HG03571 (cell line): ENCODE results near the gene HDAC4.

Source experiments
- ATAC-seq: cut with Tn5 transposase; IDR thresholded peaks from one replicate; pipeline ENCODE4 v1.9.1; 2021; ENCODE audit not compliant: unreplicated experiment

Gene HDAC4

GRCh38 chr2:239162141-239162821 is 238.5 kb downstream of the HDAC4 start:
- ATAC-seq = no peak

GRCh38 chr2:239161711-239162140 is 239.1 kb downstream of the HDAC4 start:
- ATAC-seq = no peak

GRCh38 chr2:239160226-239161143 is 240.3 kb downstream of the HDAC4 start:
- no peak for ATAC-seq

GRCh38 chr2:239159476-239159911 is 241.3 kb downstream of the HDAC4 start:
- ATAC-seq = no peak

GRCh38 chr2:239158641-239159475 is 242.0 kb downstream of the HDAC4 start:
- no peak for ATAC-seq

- no peak for ATAC-seq
Measured at GRCh38 chr2:239157771-239158170, 243.0 kb downstream of the HDAC4 start.

- ATAC-seq = no peak
Measured at GRCh38 chr2:239157269-239157668, 243.6 kb downstream of the HDAC4 start.

- no peak for ATAC-seq
Measured at GRCh38 chr2:239156516-239157265, 244.1 kb downstream of the HDAC4 start.

- no peak for ATAC-seq
Measured at GRCh38 chr2:239155806-239156480, 244.9 kb downstream of the HDAC4 start.

GRCh38 chr2:239154971-239155805 is 245.6 kb downstream of the HDAC4 start:
- ATAC-seq = no peak

GRCh38 chr2:239153806-239154591 is 246.8 kb downstream of the HDAC4 start:
- ATAC-seq = no peak

- no peak for ATAC-seq
Measured at GRCh38 chr2:239152916-239153305, 247.9 kb downstream of the HDAC4 start.

GRCh38 chr2:239152239-239152915 is 248.4 kb downstream of the HDAC4 start:
- ATAC-seq = no peak

GRCh38 chr2:239151201-239152131 is 249.4 kb downstream of the HDAC4 start:
- no peak for ATAC-seq

GRCh38 chr2:239150125-239151011 is 250.5 kb downstream of the HDAC4 start:
- no peak for ATAC-seq

- ATAC-seq = no peak
Measured at GRCh38 chr2:239149501-239149900, 251.3 kb downstream of the HDAC4 start.
